ENCODE data around the gene QPRT. TPM values are rescaled to one million over a fixed set of nuclear protein-coding genes. Genes with fewer than 3 reads are reported as not detected.
"Not testable (repeated sequence)": the region's sequence is repeated elsewhere in the genome, so short reads cannot be mapped to it uniquely, and the experiment has no call there.

Gene QPRT
- polyA plus RNA-seq, 1 experiment = 4.2 TPM

- Histone ChIP-seq H3K27me3 (ENCODE audit: control insufficient read depth, insufficient read depth, low read length) (no peaks in the 10 kb centered on the region), H3K4me3 (ENCODE audit: low read depth, low read length) (no peak overlapping the region), H3K36me3 (ENCODE audit: control insufficient read depth, insufficient read depth, low read length) (no peaks in the 10 kb centered on the region)
- ChIA-PET POLR2A (no interaction called here), CTCF (interaction anchor here (1.0 to 2.1 kb wide), 2 partner anchors 8 to 27 kb away, joined by 4 to 11 read pairs; no protein-coding TSS in a partner anchor)
- DNase-seq (ENCODE audit: low read depth) = no peak
- TF ChIP-seq, protein P1, sequence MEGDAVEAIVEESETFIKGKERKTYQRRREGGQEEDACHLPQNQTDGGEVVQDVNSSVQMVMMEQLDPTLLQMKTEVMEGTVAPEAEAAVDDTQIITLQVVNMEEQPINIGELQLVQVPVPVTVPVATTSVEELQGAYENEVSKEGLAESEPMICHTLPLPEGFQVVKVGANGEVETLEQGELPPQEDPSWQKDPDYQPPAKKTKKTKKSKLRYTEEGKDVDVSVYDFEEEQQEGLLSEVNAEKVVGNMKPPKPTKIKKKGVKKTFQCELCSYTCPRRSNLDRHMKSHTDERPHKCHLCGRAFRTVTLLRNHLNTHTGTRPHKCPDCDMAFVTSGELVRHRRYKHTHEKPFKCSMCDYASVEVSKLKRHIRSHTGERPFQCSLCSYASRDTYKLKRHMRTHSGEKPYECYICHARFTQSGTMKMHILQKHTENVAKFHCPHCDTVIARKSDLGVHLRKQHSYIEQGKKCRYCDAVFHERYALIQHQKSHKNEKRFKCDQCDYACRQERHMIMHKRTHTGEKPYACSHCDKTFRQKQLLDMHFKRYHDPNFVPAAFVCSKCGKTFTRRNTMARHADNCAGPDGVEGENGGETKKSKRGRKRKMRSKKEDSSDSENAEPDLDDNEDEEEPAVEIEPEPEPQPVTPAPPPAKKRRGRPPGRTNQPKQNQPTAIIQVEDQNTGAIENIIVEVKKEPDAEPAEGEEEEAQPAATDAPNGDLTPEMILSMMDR (IDR thresholded peaks at IDR 0.05; ENCODE audit: insufficient read depth, low read depth, low read length) = no peak
Measured at GRCh38 chr16:29702269-29702668, 23.3 kb downstream of the QPRT start.

DNA sequence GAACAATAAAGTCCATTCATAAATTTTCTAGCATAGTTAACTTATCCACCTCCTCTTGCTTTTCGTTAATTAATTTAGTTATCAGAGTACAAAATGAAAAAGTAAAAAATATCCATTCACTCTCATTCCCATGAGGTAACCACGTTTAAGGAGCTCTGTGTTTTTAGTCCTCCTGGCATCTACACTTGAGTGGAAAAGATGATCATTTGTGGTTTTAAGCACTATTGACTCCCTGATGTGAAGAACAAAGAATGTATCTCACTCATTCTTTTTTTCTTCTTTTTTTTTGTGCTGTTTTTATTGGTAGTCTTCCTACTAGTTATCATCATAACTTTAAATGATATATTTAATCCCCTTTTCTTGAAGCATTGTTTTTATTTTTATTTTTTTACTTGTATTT lies 26.1 kb downstream of the QPRT start:
- Histone ChIP-seq H3K36me3 (ENCODE audit: control insufficient read depth, insufficient read depth, low read length) (no peaks in the 10 kb centered on the region), H3K27me3 (ENCODE audit: control insufficient read depth, insufficient read depth, low read length) (no peaks in the 10 kb centered on the region), H3K4me3 (ENCODE audit: low read depth, low read length) (no peak overlapping the region)
- TF ChIP-seq, protein P1 (IDR thresholded peaks at IDR 0.05; ENCODE audit: insufficient read depth, low read depth, low read length) = no peak
- ChIA-PET CTCF (interaction anchor here (1.0 kb wide), 1 partner anchor 328 kb away, joined by 4 read pairs; no protein-coding TSS in a partner anchor), POLR2A (no interaction called here)
- no peak for DNase-seq (ENCODE audit: low read depth)

DNA sequence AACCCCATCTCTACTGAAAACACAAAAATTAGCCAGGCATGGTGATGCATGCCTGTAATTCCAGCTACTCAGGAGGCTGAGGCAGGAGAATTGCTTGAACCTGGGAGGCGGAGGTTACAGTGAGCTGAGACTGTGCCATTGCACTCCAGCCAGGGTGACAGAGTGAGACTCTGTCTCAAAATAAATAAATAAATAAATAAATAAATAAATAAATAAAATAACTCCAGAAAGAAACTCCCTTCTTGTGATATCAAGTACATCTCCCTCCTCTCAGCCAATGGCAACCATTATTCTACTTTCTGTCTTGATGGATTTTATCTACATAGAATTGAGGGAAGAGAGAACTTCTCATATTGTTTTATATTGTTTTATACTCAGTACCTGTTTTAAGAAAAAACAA lies 28.2 kb downstream of the QPRT start:
- CTCF ChIA-PET; H3K27me3 ChIP-seq (ENCODE audit: control insufficient read depth, insufficient read depth, low read length); H3K36me3 ChIP-seq (ENCODE audit: control insufficient read depth, insufficient read depth, low read length); H3K4me3 ChIP-seq (ENCODE audit: low read depth, low read length); DNase-seq (ENCODE audit: low read depth); POLR2A ChIA-PET: not testable (repeated sequence)

GRCh38 chr16:29708917-29709600 lies 30.1 kb downstream of the QPRT start:
- H3K36me3 ChIP-seq (ENCODE audit: control insufficient read depth, insufficient read depth, low read length) = no peaks in the 10 kb centered on the region
- H3K27me3 ChIP-seq (ENCODE audit: control insufficient read depth, insufficient read depth, low read length) = no peaks in the 10 kb centered on the region
- TF ChIP-seq, protein P1 (IDR thresholded peaks at IDR 0.05; ENCODE audit: insufficient read depth, low read depth, low read length) = no peak
- DNase-seq (ENCODE audit: low read depth) = no peak
- ChIA-PET POLR2A (interaction anchor here (0.6 kb wide), 1 partner anchor 98 kb away, joined by 3 read pairs; no protein-coding TSS in a partner anchor), CTCF (interaction anchor here (0.6 to 1.9 kb wide), 5 partner anchors 9 to 970 kb away, joined by 3 to 9 read pairs (median 4); no protein-coding TSS in a partner anchor)
- no peak overlapping the region for H3K4me3 ChIP-seq (ENCODE audit: low read depth, low read length)

GRCh38 chr16:29709657-29710056 lies 30.7 kb downstream of the QPRT start:
- not testable (repeated sequence) for H3K27me3 ChIP-seq (ENCODE audit: control insufficient read depth, insufficient read depth, low read length); H3K36me3 ChIP-seq (ENCODE audit: control insufficient read depth, insufficient read depth, low read length); H3K4me3 ChIP-seq (ENCODE audit: low read depth, low read length); DNase-seq (ENCODE audit: low read depth)
- ChIA-PET POLR2A (interaction anchor here (0.6 kb wide), 1 partner anchor 98 kb away, joined by 3 read pairs; no protein-coding TSS in a partner anchor), CTCF (interaction anchor here (0.6 to 1.9 kb wide), 3 partner anchors 10 to 969 kb away, joined by 3 to 9 read pairs (median 4); no protein-coding TSS in a partner anchor)

Measured in BJ (cell line).